SK-N-SH treated with all-trans-retinoic acid at 6 μM for 48 hours (cell line): Measurements from ENCODE around the gene KLK4.

Experiments used
- ATAC-seq: fragments of 200-7000 bp; cut with Tn5 transposase; 3 replicates; pipeline ENCODE4 v1.9.1; 2020; ENCODE audit warnings: mild to moderate bottlenecking, moderate library complexity
- ARNTL ChIP-seq: fragments of 450-650 bp; formaldehyde crosslinking; IDR thresholded peaks from 2 replicates; pipeline ENCODE4 v1.5.0; 2020; ENCODE audit warnings: low read depth, mild to moderate bottlenecking, moderate library complexity, borderline replicate concordance
- BACH2 ChIP-seq: fragments of 250-450 bp; sonication (Bioruptor Pico); IDR thresholded peaks from 2 replicates; pipeline ENCODE4 v1.9.0; 2021; ENCODE audit warnings: mild to moderate bottlenecking, borderline replicate concordance
- ESRRG ChIP-seq: fragments of 250-450 bp; sonication (Bioruptor Pico); IDR thresholded peaks from 2 replicates; pipeline ENCODE4 v1.6.1; 2021; ENCODE audit warnings: mild to moderate bottlenecking
- GLIS3 ChIP-seq: fragments of 250-450 bp; sonication (Bioruptor Pico); IDR thresholded peaks from 2 replicates; pipeline ENCODE4 v1.5.0; 2020; ENCODE audit warnings: mild to moderate bottlenecking, moderate library complexity
- ISL1 ChIP-seq: fragments of 250-450 bp; sonication (Bioruptor Pico); IDR thresholded peaks from 2 replicates; pipeline ENCODE4 v2.1.2; 2022; ENCODE audit warnings: mild to moderate bottlenecking, moderate library complexity
- OSR1 ChIP-seq: fragments of 250-450 bp; sonication (Bioruptor Pico); IDR thresholded peaks from 2 replicates; pipeline ENCODE4 v1.8.0; 2022; ENCODE audit warnings: moderate library complexity, mild to moderate bottlenecking, inconsistent platforms
- PPARA ChIP-seq: fragments of 250-450 bp; sonication (Bioruptor Pico); IDR thresholded peaks from 2 replicates; pipeline ENCODE4 v1.5.0; 2020; ENCODE audit warnings: mild to moderate bottlenecking, borderline replicate concordance
- RARB ChIP-seq: fragments of 250-450 bp; sonication (Bioruptor Pico); IDR thresholded peaks from 2 replicates; pipeline ENCODE4 v1.8.0; 2021; ENCODE audit warnings: mild to moderate bottlenecking, moderate library complexity
- SNAI2 ChIP-seq: fragments of 250-450 bp; sonication (Bioruptor Pico); IDR thresholded peaks from 2 replicates; pipeline ENCODE4 v1.5.0; 2020; ENCODE audit warnings: mild to moderate bottlenecking, moderate library complexity
- TCF4 ChIP-seq: fragments of 250-450 bp; sonication (Bioruptor Pico); IDR thresholded peaks from 2 replicates; pipeline ENCODE4 v1.8.0; 2021; ENCODE audit warnings: mild to moderate bottlenecking, moderate library complexity, borderline replicate concordance
- TOX ChIP-seq: fragments of 250-450 bp; sonication (Bioruptor Pico); IDR thresholded peaks from 2 replicates; pipeline ENCODE4 v1.8.0; 2021; ENCODE audit warnings: mild to moderate bottlenecking, moderate library complexity, borderline replicate concordance
- ZC3H10 ChIP-seq: fragments of 250-450 bp; sonication (Bioruptor Pico); IDR thresholded peaks from 2 replicates; pipeline ENCODE4 v1.5.1; 2021; ENCODE audit warnings: mild to moderate bottlenecking, moderate library complexity
- ZFP3 ChIP-seq: fragments of 250-450 bp; sonication (Bioruptor Pico); IDR thresholded peaks from 2 replicates; pipeline ENCODE4 v1.5.0; 2020; ENCODE audit warnings: mild to moderate bottlenecking, moderate library complexity
- ZFP30 ChIP-seq: fragments of 450-650 bp; formaldehyde crosslinking; IDR thresholded peaks from 2 replicates; pipeline ENCODE4 v1.5.0; 2022; ENCODE audit warnings: mild to moderate bottlenecking, moderate library complexity
- ZNF565 ChIP-seq: fragments of 450-650 bp; formaldehyde crosslinking; conservative IDR thresholded peaks from 2 replicates; pipeline ENCODE4 v1.5.0; 2020; ENCODE audit warnings: low read depth, mild to moderate bottlenecking, moderate library complexity
- ZNF70 ChIP-seq: fragments of 450-650 bp; formaldehyde crosslinking; IDR thresholded peaks from 2 replicates; pipeline ENCODE4 v1.5.0; 2020; ENCODE audit warnings: mild to moderate bottlenecking, moderate library complexity
- ZNF8 ChIP-seq: fragments of 450-650 bp; formaldehyde crosslinking; IDR thresholded peaks from 2 replicates; pipeline ENCODE4 v1.5.0; 2020; ENCODE audit warnings: mild to moderate bottlenecking, moderate library complexity
- TF ChIP-seq, protein P1 (sequence below): fragments of 250-450 bp; sonication (Bioruptor Pico); IDR thresholded peaks from 2 replicates; pipeline ENCODE4 v1.5.1; 2021; ENCODE audit warnings: mild to moderate bottlenecking, moderate library complexity
- TF ChIP-seq, protein P2 (sequence below): fragments of 250-450 bp; sonication (Bioruptor Pico); IDR thresholded peaks from 2 replicates; pipeline ENCODE4 v1.8.0; 2020; ENCODE audit warnings: mild to moderate bottlenecking, moderate library complexity, borderline replicate concordance
- TF ChIP-seq, protein P3 (sequence below): fragments of 250-450 bp; sonication (Bioruptor Pico); IDR thresholded peaks from 2 replicates; pipeline ENCODE4 v1.5.1; 2020; ENCODE audit warnings: low read depth, mild to moderate bottlenecking, moderate library complexity
- TF ChIP-seq, protein P4 (sequence below): fragments of 250-450 bp; sonication (Bioruptor Pico); IDR thresholded peaks from 2 replicates; pipeline ENCODE4 v1.8.0; 2021; ENCODE audit warnings: low read depth, mild to moderate bottlenecking, moderate library complexity, borderline replicate concordance

Gene KLK4

DNA sequence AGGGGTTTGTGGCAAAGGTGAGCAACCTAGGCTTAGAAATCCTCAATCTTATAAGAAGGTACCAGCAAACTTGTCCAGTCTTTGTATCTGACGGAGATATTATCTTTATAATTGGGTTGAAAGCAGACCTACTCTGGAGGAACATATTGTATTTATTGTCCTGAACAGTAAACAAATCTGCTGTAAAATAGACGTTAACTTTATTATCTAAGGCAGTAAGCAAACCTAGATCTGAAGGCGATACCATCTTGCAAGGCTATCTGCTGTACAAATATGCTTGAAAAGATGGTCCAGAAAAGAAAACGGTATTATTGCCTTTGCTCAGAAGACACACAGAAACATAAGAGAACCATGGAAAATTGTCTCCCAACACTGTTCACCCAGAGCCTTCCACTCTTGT, 41.7 kb downstream of the KLK4 start:
- no peak for TF ChIP-seq OSR1 (CRISPR knock-in tag)
- TF ChIP-seq ZNF8 (CRISPR knock-in tag) = no peak
- TF ChIP-seq ZNF70 (CRISPR knock-in tag) = no peak
- no peak for ATAC-seq

DNA sequence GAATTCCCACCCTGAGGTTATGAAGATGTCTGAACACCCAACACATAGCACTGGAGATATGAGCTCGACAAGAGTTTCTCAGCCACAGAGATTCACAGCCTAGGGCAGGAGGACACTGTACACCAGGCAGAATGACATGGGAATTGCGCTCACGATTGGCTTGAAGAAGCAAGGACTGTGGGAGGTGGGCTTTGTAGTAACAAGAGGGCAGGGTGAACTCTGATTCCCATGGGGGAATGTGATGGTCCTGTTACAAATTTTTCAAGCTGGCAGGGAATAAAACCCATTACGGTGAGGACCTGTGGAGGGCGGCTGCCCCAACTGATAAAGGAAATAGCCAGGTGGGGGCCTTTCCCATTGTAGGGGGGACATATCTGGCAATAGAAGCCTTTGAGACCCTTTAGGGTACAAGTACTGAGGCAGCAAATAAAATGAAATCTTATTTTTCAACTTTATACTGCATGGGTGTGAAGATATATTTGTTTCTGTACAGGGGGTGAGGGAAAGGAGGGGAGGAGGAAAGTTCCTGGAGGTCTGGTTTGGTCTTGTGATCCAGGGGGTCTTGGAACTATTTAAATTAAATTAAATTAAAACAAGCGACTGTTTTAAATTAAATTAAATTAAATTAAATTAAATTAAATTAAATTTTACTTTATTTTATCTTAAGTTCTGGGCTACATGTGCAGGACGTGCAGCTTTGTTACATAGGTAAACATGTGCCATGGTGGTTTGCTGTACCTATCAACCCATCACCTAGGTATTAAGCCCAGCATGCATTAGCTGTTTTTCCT, 49.5 kb downstream of the KLK4 start:
- no peak for ATAC-seq
- no peak for TF ChIP-seq GLIS3 (CRISPR knock-in tag)
- TF ChIP-seq, protein P1, sequence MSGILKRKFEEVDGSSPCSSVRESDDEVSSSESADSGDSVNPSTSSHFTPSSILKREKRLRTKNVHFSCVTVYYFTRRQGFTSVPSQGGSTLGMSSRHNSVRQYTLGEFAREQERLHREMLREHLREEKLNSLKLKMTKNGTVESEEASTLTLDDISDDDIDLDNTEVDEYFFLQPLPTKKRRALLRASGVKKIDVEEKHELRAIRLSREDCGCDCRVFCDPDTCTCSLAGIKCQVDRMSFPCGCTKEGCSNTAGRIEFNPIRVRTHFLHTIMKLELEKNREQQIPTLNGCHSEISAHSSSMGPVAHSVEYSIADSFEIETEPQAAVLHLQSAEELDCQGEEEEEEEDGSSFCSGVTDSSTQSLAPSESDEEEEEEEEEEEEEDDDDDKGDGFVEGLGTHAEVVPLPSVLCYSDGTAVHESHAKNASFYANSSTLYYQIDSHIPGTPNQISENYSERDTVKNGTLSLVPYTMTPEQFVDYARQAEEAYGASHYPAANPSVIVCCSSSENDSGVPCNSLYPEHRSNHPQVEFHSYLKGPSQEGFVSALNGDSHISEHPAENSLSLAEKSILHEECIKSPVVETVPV (CRISPR knock-in tag) = no peak
- TF ChIP-seq, protein P2, sequence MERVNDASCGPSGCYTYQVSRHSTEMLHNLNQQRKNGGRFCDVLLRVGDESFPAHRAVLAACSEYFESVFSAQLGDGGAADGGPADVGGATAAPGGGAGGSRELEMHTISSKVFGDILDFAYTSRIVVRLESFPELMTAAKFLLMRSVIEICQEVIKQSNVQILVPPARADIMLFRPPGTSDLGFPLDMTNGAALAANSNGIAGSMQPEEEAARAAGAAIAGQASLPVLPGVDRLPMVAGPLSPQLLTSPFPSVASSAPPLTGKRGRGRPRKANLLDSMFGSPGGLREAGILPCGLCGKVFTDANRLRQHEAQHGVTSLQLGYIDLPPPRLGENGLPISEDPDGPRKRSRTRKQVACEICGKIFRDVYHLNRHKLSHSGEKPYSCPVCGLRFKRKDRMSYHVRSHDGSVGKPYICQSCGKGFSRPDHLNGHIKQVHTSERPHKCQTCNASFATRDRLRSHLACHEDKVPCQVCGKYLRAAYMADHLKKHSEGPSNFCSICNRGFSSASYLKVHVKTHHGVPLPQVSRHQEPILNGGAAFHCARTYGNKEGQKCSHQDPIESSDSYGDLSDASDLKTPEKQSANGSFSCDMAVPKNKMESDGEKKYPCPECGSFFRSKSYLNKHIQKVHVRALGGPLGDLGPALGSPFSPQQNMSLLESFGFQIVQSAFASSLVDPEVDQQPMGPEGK (CRISPR knock-in tag) = no peak
- no peak for TF ChIP-seq ESRRG (CRISPR knock-in tag)
- TF ChIP-seq TOX = no peak
- TF ChIP-seq SNAI2 = no peak
- no peak for TF ChIP-seq TCF4 (CRISPR knock-in tag)
- TF ChIP-seq ARNTL = no peak
- TF ChIP-seq, protein P3, sequence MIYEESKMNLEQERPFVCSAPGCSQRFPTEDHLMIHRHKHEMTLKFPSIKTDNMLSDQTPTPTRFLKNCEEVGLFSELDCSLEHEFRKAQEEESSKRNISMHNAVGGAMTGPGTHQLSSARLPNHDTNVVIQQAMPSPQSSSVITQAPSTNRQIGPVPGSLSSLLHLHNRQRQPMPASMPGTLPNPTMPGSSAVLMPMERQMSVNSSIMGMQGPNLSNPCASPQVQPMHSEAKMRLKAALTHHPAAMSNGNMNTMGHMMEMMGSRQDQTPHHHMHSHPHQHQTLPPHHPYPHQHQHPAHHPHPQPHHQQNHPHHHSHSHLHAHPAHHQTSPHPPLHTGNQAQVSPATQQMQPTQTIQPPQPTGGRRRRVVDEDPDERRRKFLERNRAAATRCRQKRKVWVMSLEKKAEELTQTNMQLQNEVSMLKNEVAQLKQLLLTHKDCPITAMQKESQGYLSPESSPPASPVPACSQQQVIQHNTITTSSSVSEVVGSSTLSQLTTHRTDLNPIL (CRISPR knock-in tag) = no peak
- TF ChIP-seq RARB (CRISPR knock-in tag) = no peak
- no peak for TF ChIP-seq ZFP30 (CRISPR knock-in tag)
- no peak for TF ChIP-seq PPARA (CRISPR knock-in tag)
- TF ChIP-seq ZFP3 (CRISPR knock-in tag) = no peak
- no peak for TF ChIP-seq OSR1 (CRISPR knock-in tag)
- no peak for TF ChIP-seq ZNF70 (CRISPR knock-in tag)

DNA sequence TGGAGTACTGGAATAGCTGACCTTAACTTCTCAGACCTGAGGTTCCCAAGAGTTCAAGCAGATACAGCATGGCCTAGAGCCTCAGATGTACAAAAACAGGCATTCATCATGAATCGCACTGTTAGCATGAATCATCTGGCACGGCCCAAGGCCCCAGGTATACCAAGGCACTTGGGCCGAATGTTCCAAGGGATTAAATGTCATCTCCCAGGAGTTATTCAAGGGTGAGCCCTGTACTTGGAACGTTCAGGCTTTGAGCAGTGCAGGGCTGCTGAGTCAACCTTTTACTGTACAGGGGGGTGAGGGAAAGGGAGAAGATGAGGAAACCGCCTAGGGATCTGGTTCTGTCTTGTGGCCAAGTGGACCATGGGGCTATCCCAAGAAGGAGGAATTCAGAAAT, 50.2 kb downstream of the KLK4 start:
- ATAC-seq = no peak
- TF ChIP-seq, protein P4, sequence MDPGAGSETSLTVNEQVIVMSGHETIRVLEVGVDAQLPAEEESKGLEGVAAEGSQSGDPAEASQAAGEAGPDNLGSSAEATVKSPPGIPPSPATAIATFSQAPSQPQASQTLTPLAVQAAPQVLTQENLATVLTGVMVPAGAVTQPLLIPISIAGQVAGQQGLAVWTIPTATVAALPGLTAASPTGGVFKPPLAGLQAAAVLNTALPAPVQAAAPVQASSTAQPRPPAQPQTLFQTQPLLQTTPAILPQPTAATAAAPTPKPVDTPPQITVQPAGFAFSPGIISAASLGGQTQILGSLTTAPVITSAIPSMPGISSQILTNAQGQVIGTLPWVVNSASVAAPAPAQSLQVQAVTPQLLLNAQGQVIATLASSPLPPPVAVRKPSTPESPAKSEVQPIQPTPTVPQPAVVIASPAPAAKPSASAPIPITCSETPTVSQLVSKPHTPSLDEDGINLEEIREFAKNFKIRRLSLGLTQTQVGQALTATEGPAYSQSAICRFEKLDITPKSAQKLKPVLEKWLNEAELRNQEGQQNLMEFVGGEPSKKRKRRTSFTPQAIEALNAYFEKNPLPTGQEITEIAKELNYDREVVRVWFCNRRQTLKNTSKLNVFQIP (CRISPR knock-in tag) = no peak
- no peak for TF ChIP-seq ZC3H10 (CRISPR knock-in tag)
- TF ChIP-seq TOX = no peak

DNA sequence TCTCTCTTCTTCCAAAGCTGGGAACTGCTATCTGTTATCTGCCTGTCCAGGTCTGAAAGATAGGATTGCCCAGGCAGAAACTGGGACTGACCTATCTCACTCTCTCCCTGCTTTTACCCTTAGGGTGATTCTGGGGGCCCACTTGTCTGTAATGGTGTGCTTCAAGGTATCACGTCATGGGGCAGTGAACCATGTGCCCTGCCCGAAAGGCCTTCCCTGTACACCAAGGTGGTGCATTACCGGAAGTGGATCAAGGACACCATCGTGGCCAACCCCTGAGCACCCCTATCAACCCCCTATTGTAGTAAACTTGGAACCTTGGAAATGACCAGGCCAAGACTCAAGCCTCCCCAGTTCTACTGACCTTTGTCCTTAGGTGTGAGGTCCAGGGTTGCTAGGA, 51.3 kb downstream of the KLK4 start:
- no peak for ATAC-seq
- TF ChIP-seq ZNF565 (CRISPR knock-in tag) = no peak
- TF ChIP-seq RARB (CRISPR knock-in tag) = no peak
- no peak for TF ChIP-seq TOX
- no peak for TF ChIP-seq ZFP30 (CRISPR knock-in tag)
- no peak for TF ChIP-seq GLIS3 (CRISPR knock-in tag)
- no peak for TF ChIP-seq ZNF70 (CRISPR knock-in tag)
- TF ChIP-seq ISL1 (CRISPR knock-in tag) = no peak
- TF ChIP-seq, protein P3 (CRISPR knock-in tag) = no peak
- TF ChIP-seq ZFP3 (CRISPR knock-in tag) = no peak
- TF ChIP-seq ESRRG (CRISPR knock-in tag) = no peak
- TF ChIP-seq, protein P1 (CRISPR knock-in tag) = no peak
- no peak for TF ChIP-seq BACH2 (CRISPR knock-in tag)
- TF ChIP-seq, protein P2 (CRISPR knock-in tag) = no peak
- no peak for TF ChIP-seq ARNTL
- TF ChIP-seq ZNF8 (CRISPR knock-in tag) = no peak
